ENCODE results near the gene EFNA5.

The EFNA5 gene

DNA sequence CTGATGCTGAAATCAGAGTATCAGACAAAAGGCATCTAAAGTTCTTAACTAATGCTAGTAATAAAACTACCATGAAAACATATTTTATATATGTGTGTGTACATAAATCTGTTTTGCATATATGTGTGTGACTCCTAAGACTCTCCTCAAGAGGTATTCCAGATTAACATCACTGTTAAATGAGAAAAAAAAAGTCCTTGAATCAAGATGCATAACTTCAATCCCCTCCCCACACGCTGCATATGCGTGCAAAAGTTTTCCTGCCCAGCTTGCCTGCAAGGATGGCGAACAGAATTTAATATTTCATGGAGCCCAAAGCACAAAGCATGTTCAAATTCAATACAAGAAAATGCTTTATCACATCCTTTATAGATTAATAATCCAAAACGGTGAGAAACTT lies 34.7 kb downstream of the EFNA5 start:
- TF ChIP-seq, protein P1, sequence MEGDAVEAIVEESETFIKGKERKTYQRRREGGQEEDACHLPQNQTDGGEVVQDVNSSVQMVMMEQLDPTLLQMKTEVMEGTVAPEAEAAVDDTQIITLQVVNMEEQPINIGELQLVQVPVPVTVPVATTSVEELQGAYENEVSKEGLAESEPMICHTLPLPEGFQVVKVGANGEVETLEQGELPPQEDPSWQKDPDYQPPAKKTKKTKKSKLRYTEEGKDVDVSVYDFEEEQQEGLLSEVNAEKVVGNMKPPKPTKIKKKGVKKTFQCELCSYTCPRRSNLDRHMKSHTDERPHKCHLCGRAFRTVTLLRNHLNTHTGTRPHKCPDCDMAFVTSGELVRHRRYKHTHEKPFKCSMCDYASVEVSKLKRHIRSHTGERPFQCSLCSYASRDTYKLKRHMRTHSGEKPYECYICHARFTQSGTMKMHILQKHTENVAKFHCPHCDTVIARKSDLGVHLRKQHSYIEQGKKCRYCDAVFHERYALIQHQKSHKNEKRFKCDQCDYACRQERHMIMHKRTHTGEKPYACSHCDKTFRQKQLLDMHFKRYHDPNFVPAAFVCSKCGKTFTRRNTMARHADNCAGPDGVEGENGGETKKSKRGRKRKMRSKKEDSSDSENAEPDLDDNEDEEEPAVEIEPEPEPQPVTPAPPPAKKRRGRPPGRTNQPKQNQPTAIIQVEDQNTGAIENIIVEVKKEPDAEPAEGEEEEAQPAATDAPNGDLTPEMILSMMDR (IDR thresholded peaks at IDR 0.05; ENCODE audit: extremely low read depth, insufficient read depth, missing control alignments), result no peak
- in situ Hi-C loops (cut with MboI; ENCODE audit: low pct_unique_long_range_greater_than_20kb, low sequenced_read_pairs, unreplicated experiment), result no loop called here
- no peak for DNase-seq (ENCODE audit: low spot score)

DNA sequence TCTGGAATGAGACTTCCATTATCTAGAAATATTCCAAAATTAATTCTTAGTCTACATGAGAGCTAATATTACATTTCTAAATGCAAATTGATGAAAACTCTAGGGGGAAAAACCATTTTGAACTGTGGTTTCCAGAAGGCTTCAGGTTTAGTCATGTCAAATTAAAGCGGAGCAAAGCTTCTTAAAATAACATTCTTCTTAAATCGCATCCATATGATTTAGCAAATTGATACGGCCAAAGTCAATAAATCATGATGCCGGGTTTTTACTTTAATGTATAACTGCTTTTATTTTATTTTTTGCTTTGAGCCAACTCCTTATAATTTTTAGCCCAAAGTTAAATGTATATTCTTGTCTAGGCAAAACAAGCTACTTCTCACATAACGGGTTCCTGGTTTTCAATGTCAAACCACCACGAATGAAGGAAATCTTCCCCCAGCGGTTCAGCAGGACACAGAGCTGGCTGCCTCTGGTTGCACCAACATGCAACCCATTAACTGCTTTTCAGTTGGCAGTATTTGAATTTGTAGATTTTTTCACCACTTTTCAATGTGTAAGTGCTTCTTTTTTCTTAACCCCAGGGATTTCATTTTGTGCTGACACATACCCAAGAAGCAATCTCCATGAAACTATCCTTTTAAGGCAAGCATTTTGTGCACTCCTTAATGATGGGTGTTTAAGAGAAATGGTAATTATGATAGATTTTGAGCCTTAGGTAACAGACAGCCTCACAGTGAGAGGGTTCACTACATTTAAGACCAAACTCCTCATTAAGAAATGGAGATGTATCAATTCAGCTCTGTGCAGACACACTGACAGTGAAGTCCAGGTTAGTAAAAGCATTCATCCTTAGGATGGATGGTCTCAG lies 35.5 kb downstream of the EFNA5 start:
- in situ Hi-C loops (cut with MboI; ENCODE audit: low pct_unique_long_range_greater_than_20kb, low sequenced_read_pairs, unreplicated experiment), result no loop called here
- TF ChIP-seq, protein P1 (IDR thresholded peaks at IDR 0.05; ENCODE audit: extremely low read depth, insufficient read depth, missing control alignments), result no peak
- no peak for DNase-seq (ENCODE audit: low spot score)

DNA sequence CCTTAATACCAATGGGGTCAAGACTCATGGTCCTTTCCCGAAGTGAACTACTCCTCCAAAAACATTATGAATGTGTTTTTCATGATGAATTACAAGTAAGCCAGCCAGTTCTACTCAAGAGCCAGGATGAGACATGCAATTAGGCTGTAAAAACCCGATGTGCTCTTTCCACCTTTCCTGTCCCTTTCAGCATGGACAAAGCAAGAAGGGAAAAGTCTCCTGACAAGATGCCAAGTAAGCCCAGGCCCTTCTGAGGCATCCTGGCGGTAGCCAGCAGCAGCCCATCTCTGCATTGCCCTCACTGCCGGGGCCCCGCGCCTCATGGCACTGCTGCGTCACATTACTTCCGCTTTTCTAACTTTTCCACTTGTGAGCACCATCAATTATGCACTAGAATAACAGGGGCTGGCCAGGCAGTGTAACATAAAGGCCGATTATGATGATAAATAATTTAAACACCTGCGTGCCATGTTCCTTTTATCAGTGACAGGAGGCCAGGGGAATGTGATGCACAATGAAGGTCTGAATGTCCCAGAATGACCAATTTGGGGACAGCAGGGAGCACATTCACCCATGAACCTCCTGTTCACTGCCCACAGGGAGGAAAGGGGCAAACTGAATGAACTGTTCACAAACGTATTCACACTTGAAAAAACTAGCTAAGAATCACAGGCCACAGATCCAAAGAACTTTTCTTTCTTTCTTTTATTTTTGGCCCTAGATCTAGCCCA lies 37.4 kb downstream of the EFNA5 start:
- TF ChIP-seq, protein P1 (IDR thresholded peaks at IDR 0.05; ENCODE audit: extremely low read depth, insufficient read depth, missing control alignments), result no peak
- no peak for DNase-seq (ENCODE audit: low spot score)
- in situ Hi-C loops (cut with MboI; ENCODE audit: low pct_unique_long_range_greater_than_20kb, low sequenced_read_pairs, unreplicated experiment), result no loop called here

- TF ChIP-seq, protein P1 (IDR thresholded peaks at IDR 0.05; ENCODE audit: extremely low read depth, insufficient read depth, missing control alignments), result no peak
- no peak for DNase-seq (ENCODE audit: low spot score)
- in situ Hi-C loops (cut with MboI; ENCODE audit: low pct_unique_long_range_greater_than_20kb, low sequenced_read_pairs, unreplicated experiment), result no loop called here
Observed at GRCh38 chr5:107631805-107632362, 38.9 kb downstream of the EFNA5 start.

GRCh38 chr5:107630184-107630583 lies 40.6 kb downstream of the EFNA5 start:
- TF ChIP-seq, protein P1 (IDR thresholded peaks at IDR 0.05; ENCODE audit: extremely low read depth, insufficient read depth, missing control alignments), result no peak
- no peak for DNase-seq (ENCODE audit: low spot score)
- in situ Hi-C loops (cut with MboI; ENCODE audit: low pct_unique_long_range_greater_than_20kb, low sequenced_read_pairs, unreplicated experiment), result no loop called here

DNA sequence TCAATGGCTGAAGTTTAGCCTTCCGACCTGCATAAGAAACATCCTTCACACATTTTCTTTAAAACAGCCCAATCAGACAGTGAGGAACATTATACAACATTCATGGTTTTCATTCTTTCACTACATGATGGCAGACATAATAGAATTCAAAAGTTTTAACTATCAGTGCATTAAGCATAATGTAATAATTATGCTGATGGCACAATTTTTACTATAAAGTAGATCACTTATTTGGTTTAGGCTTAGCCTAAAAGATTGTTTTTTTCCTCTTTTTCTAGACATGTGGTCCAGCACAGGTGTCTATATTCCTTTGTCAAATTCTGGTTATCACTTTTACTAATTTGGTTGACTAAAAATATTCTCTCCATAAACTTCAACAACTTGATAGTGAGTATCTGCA lies 46.5 kb downstream of the EFNA5 start:
- in situ Hi-C loops (cut with MboI; ENCODE audit: low pct_unique_long_range_greater_than_20kb, low sequenced_read_pairs, unreplicated experiment), result no loop called here
- TF ChIP-seq, protein P1 (IDR thresholded peaks at IDR 0.05; ENCODE audit: extremely low read depth, insufficient read depth, missing control alignments), result no peak
- no peak for DNase-seq (ENCODE audit: low spot score)
